Adrenal gland (tissue), 12 donors: ENCODE measurements around the gene SWAP70. TPM values are rescaled to one million over a fixed set of nuclear protein-coding genes. Genes with fewer than 3 reads are reported as not detected.

Source experiments
- DNase-seq, 7 donors: peaks; one replicate each; pipeline ENCODE4 v3.0.0-alpha.2; 2019 to 2020
- H3K27ac ChIP-seq, 5 donors: fragments of 200-600 bp; sonication (generic) in 4 of 5; 1 replicate in 3 of 5; 2 replicates in 2 of 5; pipeline versions ENCODE4 v1.5.1 to v1.8.0; 2016 to 2020; ENCODE audit warnings: mild to moderate bottlenecking in 1 of 5
- H3K27me3 ChIP-seq: fragments of 200-600 bp; 2 replicates; pipeline ENCODE4 v1.8.0; 2021
- H3K36me3 ChIP-seq, 2 donors: fragments of 200-600 bp; replicated peaks in 1 of 2; 1 replicate in 1 of 2; 2 replicates in 1 of 2; pipeline versions ENCODE4 v1.5.1 to v1.8.0; 2018 to 2022
- H3K4me1 ChIP-seq, 2 donors: fragments of 200-600 bp; replicated peaks in 1 of 2; 1 replicate in 1 of 2; 2 replicates in 1 of 2; pipeline versions ENCODE4 v1.5.1 to v1.8.0; 2018 to 2021
- H3K4me3 ChIP-seq, 4 donors: fragments of 200-600 bp; sonication (generic) in 3 of 4; one replicate each; pipeline ENCODE4 v1.5.1; 2016 to 2018
- H3K9me3 ChIP-seq, 3 donors: fragments of 200-600 bp; sonication (generic) in 1 of 3; replicated peaks in 1 of 3; 1 replicate in 2 of 3; 2 replicates in 1 of 3; pipeline versions ENCODE4 v1.5.1 to v1.8.0; 2016 to 2021
- POLR2A ChIP-seq, 2 donors: fragments of 450-650 bp; IDR thresholded peaks; one replicate each; pipeline ENCODE4 v1.6.1; 2017; ENCODE audit warnings: antibody characterized with exemption in 2 of 2, mild to moderate bottlenecking in 2 of 2, moderate library complexity in 1 of 2
- WGBS, 4 donors: extraction: QIAGEN DNeasy Blood & Tissue Kit in 2 of 4; methylation state at CpG; one replicate each; pipeline versions ENCODE4 v1.1.5 to v1.1.7; 2013 to 2017; 5-methylcytosine and 5-hydroxymethylcytosine counted together
- intact Hi-C, 2 donors: fragments of 100-400 bp; cut with DNase I; formaldehyde crosslinking; loops; one replicate each; pipeline versions ENCODE4 v1.14.1 to v1.15.0; 2022 to 2023
- polyA plus RNA-seq, 3 donors: library from polyadenylated mRNA; stranded (reverse); fragments of 200-250 nt in 2 of 3; fragments of 350-450 nt in 1 of 3; fragmentation: Illumina TruSeq in 1 of 3; extraction: RNeasy Lipid Tissue Mini Kit (QIAGEN cat#74804) in 1 of 3; gene quantifications; one replicate each; pipeline ENCODE4 v1.2.3, GENCODE V29; 2013 to 2014
- total RNA-seq, 9 donors: library from RNA; depleted of rRNA in 4 of 9; stranded (reverse); fragments of >200 nt in 4 of 9; fragments of 120-200 nt in 1 of 9; fragmentation: NEBNext Ultra II Directional in 1 of 9; extraction: Animal tissue kit (Norgen Biotek cat#: 25700) in 1 of 9; gene quantifications; one replicate each; pipeline versions ENCODE4 v1.1.0 to v1.2.4, GENCODE V29; 2013 to 2023
- TF ChIP-seq, protein P1 (sequence below), 6 experiments: fragments of 450-650 bp in 4 of 6; fragments of 200-600 bp in 2 of 6; sonication (generic) in 1 of 6; IDR thresholded peaks; 1 replicate in 5 of 6; 2 replicates in 1 of 6; pipeline versions ENCODE4 v1.5.1 to v1.8.0; 2016 to 2021; ENCODE audit warnings: antibody characterized with exemption in 6 of 6, mild to moderate bottlenecking in 2 of 6, moderate library complexity in 1 of 6
- donor health status: healthy with polysubstance abuse.
- donor health status: Bipolar disorder and iron deficiency.
- donor health status: DM: yes; HTN: yes; CAD: no.
- donor health status: DM: no; HTN: no; CAD: no.
- donor health status: DM: no; HTN: no; CAD: no.
- donor health status: DM: yes; HTN: yes; CAD: no.

Gene SWAP70
- total and polyA plus RNA-seq, 12 donors = 6.5 to 23.5 (median 17.0) TPM

- no peaks in the 10 kb centered on the region for H3K27me3 ChIP-seq
- TF ChIP-seq POLR2A (IDR thresholded peaks at IDR 0.05) = no peak
- TF ChIP-seq, protein P1, sequence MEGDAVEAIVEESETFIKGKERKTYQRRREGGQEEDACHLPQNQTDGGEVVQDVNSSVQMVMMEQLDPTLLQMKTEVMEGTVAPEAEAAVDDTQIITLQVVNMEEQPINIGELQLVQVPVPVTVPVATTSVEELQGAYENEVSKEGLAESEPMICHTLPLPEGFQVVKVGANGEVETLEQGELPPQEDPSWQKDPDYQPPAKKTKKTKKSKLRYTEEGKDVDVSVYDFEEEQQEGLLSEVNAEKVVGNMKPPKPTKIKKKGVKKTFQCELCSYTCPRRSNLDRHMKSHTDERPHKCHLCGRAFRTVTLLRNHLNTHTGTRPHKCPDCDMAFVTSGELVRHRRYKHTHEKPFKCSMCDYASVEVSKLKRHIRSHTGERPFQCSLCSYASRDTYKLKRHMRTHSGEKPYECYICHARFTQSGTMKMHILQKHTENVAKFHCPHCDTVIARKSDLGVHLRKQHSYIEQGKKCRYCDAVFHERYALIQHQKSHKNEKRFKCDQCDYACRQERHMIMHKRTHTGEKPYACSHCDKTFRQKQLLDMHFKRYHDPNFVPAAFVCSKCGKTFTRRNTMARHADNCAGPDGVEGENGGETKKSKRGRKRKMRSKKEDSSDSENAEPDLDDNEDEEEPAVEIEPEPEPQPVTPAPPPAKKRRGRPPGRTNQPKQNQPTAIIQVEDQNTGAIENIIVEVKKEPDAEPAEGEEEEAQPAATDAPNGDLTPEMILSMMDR (IDR thresholded peaks at IDR 0.05) = no peak
- no peak overlapping the region for H3K27ac ChIP-seq
- no peak for DNase-seq
- 74 to 79% (median 76%) methylated on average over 3 of the region's 3 CpGs for WGBS, 4 donors
- no peaks in the 10 kb centered on the region for H3K36me3 ChIP-seq
- H3K9me3 ChIP-seq = no peaks in the 10 kb centered on the region
- H3K4me3 ChIP-seq = no peak overlapping the region
- intact Hi-C loops = no loop called here
- H3K4me1 ChIP-seq = peaks cover 0 to 16% of the 10 kb centered on the region in 2 donors
Measured at GRCh38 chr11:9672288-9672916, 8.5 kb downstream of the SWAP70 start.

DNA sequence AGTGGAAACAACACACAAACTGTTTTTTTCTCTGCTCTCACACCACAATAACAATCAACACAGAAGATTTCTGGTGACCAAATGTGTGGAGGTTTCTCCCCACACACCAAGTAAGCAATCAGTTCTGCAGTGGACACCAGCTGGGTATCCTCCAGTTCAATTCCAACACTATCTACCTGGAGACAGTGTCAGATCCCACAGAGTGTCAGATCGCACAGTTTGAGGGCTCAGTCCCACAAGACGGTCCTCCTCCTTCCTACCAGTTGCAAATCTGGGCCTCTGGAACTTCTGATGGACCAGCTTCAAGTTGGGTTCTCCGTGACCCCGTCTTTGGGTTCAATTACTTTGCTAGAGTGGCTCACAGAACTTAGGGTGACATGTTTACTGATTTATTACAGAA lies 9.0 kb downstream of the SWAP70 start:
- Histone ChIP-seq H3K4me1 (peaks cover 0 to 20% of the 10 kb centered on the region in 2 donors), H3K4me3 (no peak overlapping the region)

DNA sequence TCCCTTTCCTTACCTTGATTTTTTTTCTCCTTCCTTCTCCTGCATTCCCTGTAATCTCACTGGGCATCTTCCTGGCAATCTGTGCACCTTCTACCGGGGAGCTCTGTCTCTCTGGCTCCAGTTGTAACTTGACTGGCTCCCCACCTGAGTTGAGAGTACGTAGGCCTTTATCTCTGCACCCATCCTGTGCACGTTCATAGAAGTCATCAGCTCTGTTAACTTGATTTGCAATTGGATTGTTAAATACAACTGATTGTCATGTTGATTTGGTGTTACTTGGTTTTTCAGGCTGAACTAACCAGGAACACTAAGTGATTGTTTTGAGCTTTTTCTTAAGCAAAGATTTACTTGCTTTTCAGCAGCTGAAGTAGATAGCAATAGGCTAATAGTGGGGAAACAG lies 11.8 kb downstream of the SWAP70 start:
- WGBS, 4 donors = 53 to 71% (median 58%) methylated on average over 3 of the region's 3 CpGs
- peaks cover 0 to 20% of the 10 kb centered on the region in 2 donors for H3K4me1 ChIP-seq
- no peaks in the 10 kb centered on the region for H3K27me3 ChIP-seq
- no peaks in the 10 kb centered on the region for H3K9me3 ChIP-seq
- TF ChIP-seq, protein P1 (IDR thresholded peaks at IDR 0.05) = no peak
- TF ChIP-seq POLR2A (IDR thresholded peaks at IDR 0.05) = no peak
- no peak for DNase-seq
- no peak overlapping the region for H3K27ac ChIP-seq
- intact Hi-C loops = no loop called here
- H3K36me3 ChIP-seq = no peaks in the 10 kb centered on the region
- no peak overlapping the region for H3K4me3 ChIP-seq

More for the DNA sequence above, 9.0 kb downstream of the SWAP70 start:
- Histone ChIP-seq H3K9me3 (no peaks in the 10 kb centered on the region), H3K27me3 (no peaks in the 10 kb centered on the region), H3K36me3 (no peaks in the 10 kb centered on the region), H3K27ac (no peak overlapping the region)
- TF ChIP-seq, protein P1 (IDR thresholded peaks at IDR 0.05) = no peak
- TF ChIP-seq POLR2A (IDR thresholded peaks at IDR 0.05) = no peak
- WGBS, 4 donors = 94 to 100% (median 98%) methylated on average over 4 of the region's 4 CpGs
- intact Hi-C loops = no loop called here
- no peak for DNase-seq

GRCh38 chr11:9677951-9678350 lies 14.1 kb downstream of the SWAP70 start:
- TF ChIP-seq, protein P1 (IDR thresholded peaks at IDR 0.05) = no peak
- no peak for TF ChIP-seq POLR2A (IDR thresholded peaks at IDR 0.05)
- Histone ChIP-seq H3K27me3 (no peaks in the 10 kb centered on the region), H3K36me3 (no peaks in the 10 kb centered on the region), H3K4me3 (no peak overlapping the region), H3K27ac (no peak overlapping the region), H3K4me1 (peaks cover 0 to 11% of the 10 kb centered on the region in 2 donors), H3K9me3 (no peaks in the 10 kb centered on the region)
- DNase-seq = no peak
- intact Hi-C loops = no loop called here
